ENCODE measurements around the gene NRXN2. TPM values are rescaled to one million over a fixed set of nuclear protein-coding genes. Genes with fewer than 3 reads are reported as not detected.

Gene NRXN2
- polyA plus RNA-seq, 1 of the 3 experiments (the other 2 are of a cell fraction) = 0.15 TPM

DNA sequence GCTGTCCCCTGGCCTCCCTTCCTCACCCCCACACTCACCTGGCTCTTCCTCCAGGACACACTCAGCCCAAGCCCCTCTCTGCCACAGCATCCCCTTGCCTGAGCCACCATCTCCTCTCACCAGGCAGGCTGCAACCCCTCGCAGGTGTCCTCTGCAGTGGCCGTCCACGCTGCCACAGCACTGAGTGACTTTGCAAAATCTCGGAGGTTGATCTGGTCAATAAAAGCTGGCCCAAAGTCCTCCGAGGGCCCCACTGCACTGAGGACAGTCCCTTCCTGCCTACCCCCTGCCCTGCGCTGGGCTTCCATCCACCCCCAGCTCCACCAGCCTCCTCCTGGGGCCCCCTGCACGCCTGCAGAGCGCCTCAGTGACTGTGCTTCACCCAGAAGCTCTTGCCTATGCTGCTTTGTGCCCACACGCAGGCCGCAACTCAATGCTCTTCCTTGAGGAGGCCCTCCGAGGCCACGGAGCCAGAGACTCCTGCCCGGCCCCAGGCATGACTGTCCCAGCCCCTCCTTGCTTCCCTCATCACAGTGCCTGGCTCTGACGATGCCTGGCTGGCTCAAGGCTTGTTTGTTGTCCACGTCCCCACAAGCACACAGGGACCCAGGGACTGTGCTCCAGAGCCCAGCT, 162.7 kb downstream of the NRXN2 start:
- Histone ChIP-seq H4K20me1 (ENCODE audit: insufficient read depth) (no peaks in the 10 kb centered on the region), H3K79me2 (ENCODE audit: insufficient read depth) (no peaks in the 10 kb centered on the region), H3K36me3 (replicated peaks in 1 of 2; ENCODE audit: control insufficient read depth in 1 of 2, insufficient read depth in 2 of 2, low read length in 1 of 2) (no peaks in the 10 kb centered on the region), H3K4me1 (ENCODE audit: control insufficient read depth in 1 of 2, insufficient read depth in 2 of 2, low read depth in 1 of 2, low read length in 1 of 2) (no peaks in the 10 kb centered on the region), H3K27ac (ENCODE audit: low read depth in 2 of 2, low read length in 1 of 2) (no peak overlapping the region), H2AFZ (ENCODE audit: low read depth) (no peak overlapping the region), H3F3A (replicated peaks; ENCODE audit: insufficient read depth) (no peaks in the 10 kb centered on the region), H3K9ac (no peak overlapping the region), H3K27me3 (ENCODE audit: insufficient read depth) (no peaks in the 10 kb centered on the region), H3K4me2 (no peak overlapping the region), H3K9me2 (no peaks in the 10 kb centered on the region), H3K9me3 (no peaks in the 10 kb centered on the region), H3K4me3 (ENCODE audit: low read depth in 2 of 2, low read length in 1 of 2) (no peak overlapping the region)
- TF ChIP-seq, protein P1, sequence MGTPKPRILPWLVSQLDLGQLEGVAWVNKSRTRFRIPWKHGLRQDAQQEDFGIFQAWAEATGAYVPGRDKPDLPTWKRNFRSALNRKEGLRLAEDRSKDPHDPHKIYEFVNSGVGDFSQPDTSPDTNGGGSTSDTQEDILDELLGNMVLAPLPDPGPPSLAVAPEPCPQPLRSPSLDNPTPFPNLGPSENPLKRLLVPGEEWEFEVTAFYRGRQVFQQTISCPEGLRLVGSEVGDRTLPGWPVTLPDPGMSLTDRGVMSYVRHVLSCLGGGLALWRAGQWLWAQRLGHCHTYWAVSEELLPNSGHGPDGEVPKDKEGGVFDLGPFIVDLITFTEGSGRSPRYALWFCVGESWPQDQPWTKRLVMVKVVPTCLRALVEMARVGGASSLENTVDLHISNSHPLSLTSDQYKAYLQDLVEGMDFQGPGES (IDR thresholded peaks at IDR 0.05; ENCODE audit: low read depth, low read length) = no peak
- TF ChIP-seq ELF1 (IDR thresholded peaks at IDR 0.05) = no peak
- TF ChIP-seq MXI1 (IDR thresholded peaks at IDR 0.05; ENCODE audit: low read depth, low read length) = no peak
- TF ChIP-seq, protein P2, sequence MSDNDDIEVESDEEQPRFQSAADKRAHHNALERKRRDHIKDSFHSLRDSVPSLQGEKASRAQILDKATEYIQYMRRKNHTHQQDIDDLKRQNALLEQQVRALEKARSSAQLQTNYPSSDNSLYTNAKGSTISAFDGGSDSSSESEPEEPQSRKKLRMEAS (IDR thresholded peaks at IDR 0.05; ENCODE audit: low read depth) = no peak
- TF ChIP-seq SMC3 (IDR thresholded peaks at IDR 0.05; ENCODE audit: low read depth, low read length) = no peak
- TF ChIP-seq RFX5 (IDR thresholded peaks at IDR 0.05; ENCODE audit: low read length) = no peak
- TF ChIP-seq JUND (IDR thresholded peaks at IDR 0.05) = no peak
- no peak for TF ChIP-seq GATA2 (CRISPR knock-in tag; IDR thresholded peaks at IDR 0.05)
- TF ChIP-seq PBX3 (IDR thresholded peaks at IDR 0.05) = no peak
- no peak for TF ChIP-seq FOSL2 (IDR thresholded peaks at IDR 0.05; ENCODE audit: borderline replicate concordance, low read depth)
- TF ChIP-seq RXRA (IDR thresholded peaks at IDR 0.05; ENCODE audit: borderline replicate concordance, low read depth) = no peak
- TF ChIP-seq, protein P3, sequence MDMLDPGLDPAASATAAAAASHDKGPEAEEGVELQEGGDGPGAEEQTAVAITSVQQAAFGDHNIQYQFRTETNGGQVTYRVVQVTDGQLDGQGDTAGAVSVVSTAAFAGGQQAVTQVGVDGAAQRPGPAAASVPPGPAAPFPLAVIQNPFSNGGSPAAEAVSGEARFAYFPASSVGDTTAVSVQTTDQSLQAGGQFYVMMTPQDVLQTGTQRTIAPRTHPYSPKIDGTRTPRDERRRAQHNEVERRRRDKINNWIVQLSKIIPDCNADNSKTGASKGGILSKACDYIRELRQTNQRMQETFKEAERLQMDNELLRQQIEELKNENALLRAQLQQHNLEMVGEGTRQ (IDR thresholded peaks at IDR 0.05; ENCODE audit: borderline replicate concordance, low read depth, low read length) = no peak
- no peak for TF ChIP-seq YY1 (IDR thresholded peaks at IDR 0.05; ENCODE audit: low read depth)
- TF ChIP-seq, protein P4, sequence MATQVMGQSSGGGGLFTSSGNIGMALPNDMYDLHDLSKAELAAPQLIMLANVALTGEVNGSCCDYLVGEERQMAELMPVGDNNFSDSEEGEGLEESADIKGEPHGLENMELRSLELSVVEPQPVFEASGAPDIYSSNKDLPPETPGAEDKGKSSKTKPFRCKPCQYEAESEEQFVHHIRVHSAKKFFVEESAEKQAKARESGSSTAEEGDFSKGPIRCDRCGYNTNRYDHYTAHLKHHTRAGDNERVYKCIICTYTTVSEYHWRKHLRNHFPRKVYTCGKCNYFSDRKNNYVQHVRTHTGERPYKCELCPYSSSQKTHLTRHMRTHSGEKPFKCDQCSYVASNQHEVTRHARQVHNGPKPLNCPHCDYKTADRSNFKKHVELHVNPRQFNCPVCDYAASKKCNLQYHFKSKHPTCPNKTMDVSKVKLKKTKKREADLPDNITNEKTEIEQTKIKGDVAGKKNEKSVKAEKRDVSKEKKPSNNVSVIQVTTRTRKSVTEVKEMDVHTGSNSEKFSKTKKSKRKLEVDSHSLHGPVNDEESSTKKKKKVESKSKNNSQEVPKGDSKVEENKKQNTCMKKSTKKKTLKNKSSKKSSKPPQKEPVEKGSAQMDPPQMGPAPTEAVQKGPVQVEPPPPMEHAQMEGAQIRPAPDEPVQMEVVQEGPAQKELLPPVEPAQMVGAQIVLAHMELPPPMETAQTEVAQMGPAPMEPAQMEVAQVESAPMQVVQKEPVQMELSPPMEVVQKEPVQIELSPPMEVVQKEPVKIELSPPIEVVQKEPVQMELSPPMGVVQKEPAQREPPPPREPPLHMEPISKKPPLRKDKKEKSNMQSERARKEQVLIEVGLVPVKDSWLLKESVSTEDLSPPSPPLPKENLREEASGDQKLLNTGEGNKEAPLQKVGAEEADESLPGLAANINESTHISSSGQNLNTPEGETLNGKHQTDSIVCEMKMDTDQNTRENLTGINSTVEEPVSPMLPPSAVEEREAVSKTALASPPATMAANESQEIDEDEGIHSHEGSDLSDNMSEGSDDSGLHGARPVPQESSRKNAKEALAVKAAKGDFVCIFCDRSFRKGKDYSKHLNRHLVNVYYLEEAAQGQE (IDR thresholded peaks at IDR 0.05; ENCODE audit: low read depth, low read length) = no peak
- TF ChIP-seq GABPA (IDR thresholded peaks at IDR 0.05; ENCODE audit: low read depth) = no peak
- no peak for TF ChIP-seq NRF1 (IDR thresholded peaks at IDR 0.05; ENCODE audit: low read depth, low read length)
- TF ChIP-seq MEF2A (IDR thresholded peaks at IDR 0.05; ENCODE audit: borderline replicate concordance, low read depth) = no peak
- no peak for TF ChIP-seq EZH2phosphoT487 (IDR thresholded peaks at IDR 0.05; ENCODE audit: borderline replicate concordance, low read depth)
- no peak for TF ChIP-seq FOXM1 (IDR thresholded peaks at IDR 0.05; ENCODE audit: low read depth)
- DNase-seq = no peak
- CTCF ChIA-PET = interaction anchor here (0.6 to 2.0 kb wide), 2 partner anchors 46 to 111 kb away, joined by 3 to 6 read pairs; no protein-coding TSS in a partner anchor
- POLR2A ChIA-PET = no interaction called here
- 55% methylated on average over 12 of the region's 15 CpGs for WGBS (ENCODE audit: low lambda C conversion rate)
